Mesenchymal stem cell (in vitro differentiated cells and primary cell): ENCODE measurements around the gene ATOSA.

ENCODE experiments used
- DNase-seq: peaks from one replicate; pipeline ENCODE4 v3.0.0-alpha.2; 2013
- H2AFZ ChIP-seq: one replicate; pipeline ENCODE4 v1.6.1; 2013; ENCODE audit warnings: low read depth, mild to moderate bottlenecking, control low read depth, inconsistent platforms, low read length, moderate library complexity
- H2AK5ac ChIP-seq: 2 replicates; pipeline ENCODE4 v1.6.1; 2013; ENCODE audit warnings: low read length, moderate library complexity, mild to moderate bottlenecking, inconsistent platforms; ENCODE audit not compliant: severe bottlenecking
- H2BK120ac ChIP-seq: one replicate; pipeline ENCODE4 v1.6.1; 2013; ENCODE audit warnings: low read depth, mild to moderate bottlenecking, inconsistent platforms, low read length, moderate library complexity
- H2BK12ac ChIP-seq, 2 experiments: one replicate each; pipeline ENCODE4 v1.6.1; 2013; ENCODE audit warnings: inconsistent platforms in 2 of 2, low read length in 2 of 2, mild to moderate bottlenecking in 2 of 2, moderate library complexity in 2 of 2, control low read depth in 1 of 2
- H2BK15ac ChIP-seq: one replicate; pipeline ENCODE4 v1.6.1; 2013; ENCODE audit warnings: mild to moderate bottlenecking, low read depth, inconsistent platforms; ENCODE audit not compliant: poor library complexity, severe bottlenecking
- H2BK5ac ChIP-seq: 2 replicates; pipeline ENCODE4 v1.6.1; 2013; ENCODE audit warnings: low read depth, mild to moderate bottlenecking, low read length, control low read depth, inconsistent platforms; ENCODE audit not compliant: poor library complexity, severe bottlenecking
- H3K14ac ChIP-seq, 2 experiments: one replicate each; pipeline ENCODE4 v1.6.1; 2013; ENCODE audit warnings: inconsistent platforms in 2 of 2, low read length in 2 of 2, control low read depth in 1 of 2, mild to moderate bottlenecking in 1 of 2, moderate library complexity in 1 of 2
- H3K18ac ChIP-seq, 2 experiments: one replicate each; pipeline ENCODE4 v1.6.1; 2013; ENCODE audit warnings: inconsistent platforms in 2 of 2, low read length in 2 of 2, control low read depth in 1 of 2, low read depth in 1 of 2, mild to moderate bottlenecking in 1 of 2
- H3K23ac ChIP-seq, 2 experiments: one replicate each; pipeline ENCODE4 v1.6.1; 2013; ENCODE audit warnings: inconsistent platforms in 2 of 2, low read length in 2 of 2, mild to moderate bottlenecking in 2 of 2, moderate library complexity in 2 of 2, control low read depth in 1 of 2
- H3K27ac ChIP-seq: 2 replicates; pipeline ENCODE4 v1.5.1; 2013; ENCODE audit warnings: mild to moderate bottlenecking, moderate library complexity, low read length, control low read depth, inconsistent platforms; ENCODE audit not compliant: poor library complexity, severe bottlenecking
- H3K27me3 ChIP-seq, 2 experiments: 2 replicates each; pipeline versions ENCODE4 v1.6.1 to v1.7.0; 2013; ENCODE audit warnings: low read length in 2 of 2, mild to moderate bottlenecking in 2 of 2, moderate library complexity in 2 of 2, control low read depth in 1 of 2, inconsistent platforms in 1 of 2; ENCODE audit not compliant: control insufficient read depth in 1 of 2, insufficient read depth in 1 of 2
- H3K36me3 ChIP-seq, 2 experiments: 2 replicates each; pipeline versions ENCODE4 v1.6.1 to v1.7.0; 2013; ENCODE audit warnings: low read length in 2 of 2, control low read depth in 1 of 2, inconsistent platforms in 1 of 2, low read depth in 1 of 2, mild to moderate bottlenecking in 1 of 2; ENCODE audit not compliant: insufficient read depth in 2 of 2, control insufficient read depth in 1 of 2
- H3K4ac ChIP-seq, 2 experiments: one replicate each; pipeline ENCODE4 v1.6.1; 2013; ENCODE audit warnings: inconsistent platforms in 2 of 2, low read length in 2 of 2, mild to moderate bottlenecking in 2 of 2, moderate library complexity in 2 of 2, control low read depth in 1 of 2, low read depth in 1 of 2
- H3K4me1 ChIP-seq: 2 replicates; pipeline ENCODE4 v1.6.1; 2013; ENCODE audit warnings: low read depth, low read length, control low read depth; ENCODE audit not compliant: control insufficient read depth, insufficient read depth
- H3K4me2 ChIP-seq: 2 replicates; pipeline ENCODE4 v1.6.1; 2013; ENCODE audit warnings: low read length, mild to moderate bottlenecking, inconsistent platforms; ENCODE audit not compliant: poor library complexity, severe bottlenecking
- H3K4me3 ChIP-seq, 2 experiments: 2 replicates each; pipeline versions ENCODE4 v1.5.1 to v1.7.0; 2013; ENCODE audit warnings: low read length in 2 of 2, mild to moderate bottlenecking in 2 of 2, control low read depth in 1 of 2, low read depth in 1 of 2; ENCODE audit not compliant: insufficient read depth in 1 of 2
- H3K79me1 ChIP-seq: replicated peaks from 2 replicates; pipeline ENCODE4 v1.6.1; 2013; ENCODE audit warnings: mild to moderate bottlenecking, control low read depth, low read length, inconsistent platforms; ENCODE audit not compliant: poor library complexity, severe bottlenecking
- H3K9ac ChIP-seq: 2 replicates; pipeline ENCODE4 v1.7.0; 2013; ENCODE audit warnings: mild to moderate bottlenecking, low read length, moderate library complexity
- H3K9me3 ChIP-seq: 2 replicates; pipeline ENCODE4 v1.7.0; 2013; ENCODE audit warnings: mild to moderate bottlenecking, low read length; ENCODE audit not compliant: control insufficient read depth
- H4K8ac ChIP-seq: one replicate; pipeline ENCODE4 v1.6.1; 2013; ENCODE audit warnings: inconsistent platforms, mild to moderate bottlenecking, low read length, moderate library complexity
- H4K91ac ChIP-seq: one replicate; pipeline ENCODE4 v1.6.1; 2013; ENCODE audit warnings: mild to moderate bottlenecking, low read length, inconsistent platforms
- WGBS: methylation state at CpG from one replicate; pipeline ENCODE4 v1.1.7; 2013; ENCODE audit warnings: mixed read lengths; 5-methylcytosine and 5-hydroxymethylcytosine counted together

Gene ATOSA

GRCh38 chr15:52689562-52689961 lies 10.4 kb upstream of the ATOSA start:
- H2BK15ac ChIP-seq, result no peak overlapping the region
- no peak overlapping the region for H2BK120ac ChIP-seq
- no peak overlapping the region for H3K9ac ChIP-seq
- H2AK5ac ChIP-seq, result no peak overlapping the region
- H3K4me3 ChIP-seq, result no peak overlapping the region
- no peak for DNase-seq
- no peak overlapping the region for H4K8ac ChIP-seq
- H3K27ac ChIP-seq, result no peak overlapping the region
- no peaks in the 10 kb centered on the region for H3K4me1 ChIP-seq
- no peaks in the 10 kb centered on the region for H3K27me3 ChIP-seq
- no peak overlapping the region for H2BK12ac ChIP-seq
- no peaks in the 10 kb centered on the region for H3K36me3 ChIP-seq
- H3K4ac ChIP-seq, result no peak overlapping the region
- no peaks in the 10 kb centered on the region for H3K79me1 ChIP-seq
- H3K23ac ChIP-seq, result no peak overlapping the region
- no peaks in the 10 kb centered on the region for H3K9me3 ChIP-seq
- H2AFZ ChIP-seq, result no peak overlapping the region
- no peak overlapping the region for H4K91ac ChIP-seq
- no peak overlapping the region for H2BK5ac ChIP-seq
- H3K18ac ChIP-seq, result no peak overlapping the region
- 68% methylated on average over 1 of the region's 1 CpG for WGBS
- no peak overlapping the region for H3K14ac ChIP-seq
- no peak overlapping the region for H3K4me2 ChIP-seq

- Histone ChIP-seq H2BK15ac (no peak overlapping the region), H3K9ac (no peak overlapping the region)
Measured at GRCh38 chr15:52683580-52683979, 4.4 kb upstream of the ATOSA start.

GRCh38 chr15:52682781-52683180 lies 3.6 kb upstream of the ATOSA start:
- H3K27ac ChIP-seq, result no peak overlapping the region
- no peaks in the 10 kb centered on the region for H3K4me1 ChIP-seq
- WGBS, result 83% methylated on average over 1 of the region's 3 CpGs
- H3K4me3 ChIP-seq, result no peak overlapping the region
- H2AFZ ChIP-seq, result no peak overlapping the region
- H3K79me1 ChIP-seq, result peaks cover 2% of the 10 kb centered on the region
- no peak overlapping the region for H4K91ac ChIP-seq
- H3K23ac ChIP-seq, result no peak overlapping the region
- no peaks in the 10 kb centered on the region for H3K27me3 ChIP-seq
- no peak overlapping the region for H2BK5ac ChIP-seq
- H3K36me3 ChIP-seq, result no peaks in the 10 kb centered on the region
- no peak overlapping the region for H3K4me2 ChIP-seq
- no peak overlapping the region for H2BK120ac ChIP-seq
- no peak overlapping the region for H3K4ac ChIP-seq
- H2BK12ac ChIP-seq, result no peak overlapping the region
- H3K9me3 ChIP-seq, result no peaks in the 10 kb centered on the region
- no peak overlapping the region for H4K8ac ChIP-seq
- no peak overlapping the region for H3K14ac ChIP-seq
- no peak overlapping the region for H3K9ac ChIP-seq
- no peak for DNase-seq
- no peak overlapping the region for H2BK15ac ChIP-seq
- no peak overlapping the region for H3K18ac ChIP-seq
- no peak overlapping the region for H2AK5ac ChIP-seq

More at GRCh38 chr15:52683580-52683979, 4.4 kb upstream of the ATOSA start:
- Histone ChIP-seq H3K23ac (no peak overlapping the region), H2AFZ (no peak overlapping the region), H3K14ac (no peak overlapping the region), H4K91ac (no peak overlapping the region), H3K79me1 (no peaks in the 10 kb centered on the region), H2BK12ac (no peak overlapping the region), H4K8ac (no peak overlapping the region), H3K27ac (no peak overlapping the region), H3K18ac (no peak overlapping the region), H3K36me3 (no peaks in the 10 kb centered on the region), H2BK120ac (no peak overlapping the region), H3K4ac (no peak overlapping the region), H3K9me3 (no peaks in the 10 kb centered on the region), H2BK5ac (no peak overlapping the region), H3K4me2 (no peak overlapping the region), H3K27me3 (no peaks in the 10 kb centered on the region), H3K4me3 (no peak overlapping the region), H2AK5ac (no peak overlapping the region), H3K4me1 (no peaks in the 10 kb centered on the region)
- WGBS, result 78% methylated on average over 1 of the region's 1 CpG
- DNase-seq, result no peak

DNA sequence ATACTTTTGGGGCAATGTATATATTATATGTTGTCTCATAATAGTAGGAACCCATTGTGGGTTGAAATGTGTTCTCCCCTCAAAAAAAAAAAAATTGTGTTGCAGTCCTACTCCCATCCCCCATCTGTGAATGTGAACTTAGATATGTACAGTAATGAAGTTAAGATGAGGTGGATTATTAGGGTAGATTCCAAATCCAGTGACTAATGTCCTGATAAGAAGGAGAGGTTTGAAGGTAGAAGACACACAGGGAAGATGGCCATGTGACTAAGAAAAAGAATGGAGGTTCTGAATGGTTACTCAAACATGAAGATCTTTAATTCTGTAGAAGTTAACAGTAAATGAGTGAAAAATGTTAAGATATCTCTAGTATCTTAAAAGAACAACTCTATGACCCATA lies 3.0 kb upstream of the ATOSA start:
- H2BK12ac ChIP-seq, result no peak overlapping the region
- no peak overlapping the region for H3K23ac ChIP-seq
- peaks cover 2% of the 10 kb centered on the region for H3K79me1 ChIP-seq
- H3K4ac ChIP-seq, result no peak overlapping the region
- H3K9me3 ChIP-seq, result no peaks in the 10 kb centered on the region
- no peak overlapping the region for H2BK15ac ChIP-seq
- DNase-seq, result no peak
- H2AK5ac ChIP-seq, result no peak overlapping the region
- no peak overlapping the region for H3K9ac ChIP-seq
- peaks cover 0 to 3% of the 10 kb centered on the region in 2 experiments for H3K36me3 ChIP-seq
- H3K4me3 ChIP-seq, result no peak overlapping the region
- no peak overlapping the region for H3K27ac ChIP-seq
- no peaks in the 10 kb centered on the region for H3K27me3 ChIP-seq
- H4K8ac ChIP-seq, result no peak overlapping the region
- H3K18ac ChIP-seq, result no peak overlapping the region
- H3K4me1 ChIP-seq, result no peaks in the 10 kb centered on the region
- H4K91ac ChIP-seq, result no peak overlapping the region
- no peak overlapping the region for H2BK5ac ChIP-seq
- no peak overlapping the region for H3K4me2 ChIP-seq
- no peak overlapping the region for H2AFZ ChIP-seq
- no peak overlapping the region for H2BK120ac ChIP-seq
- H3K14ac ChIP-seq, result no peak overlapping the region
